ENCODE results near the gene BMPR1A.

The BMPR1A gene

GRCh38 chr10:86790394-86790793 is 34.0 kb downstream of the BMPR1A start:
- intact Hi-C loops (cut with micrococcal nuclease) = no loop called here
- Mint-ChIP-seq H3K36me3 (ENCODE audit: low read depth) (no peaks in the 10 kb centered on the region), H3K4me3 (no peak overlapping the region), H3K9me3 (peaks cover 12% of the 10 kb centered on the region), H3K4me1 (ENCODE audit: low read depth) (no peaks in the 10 kb centered on the region), H3K27me3 (no peaks in the 10 kb centered on the region), H3K27ac (no peak overlapping the region)

- H3K4me3 Mint-ChIP-seq = no peak overlapping the region
- H3K27me3 Mint-ChIP-seq = no peaks in the 10 kb centered on the region
- H3K27ac Mint-ChIP-seq = no peak overlapping the region
- H3K4me1 Mint-ChIP-seq (ENCODE audit: low read depth) = no peaks in the 10 kb centered on the region
- H3K36me3 Mint-ChIP-seq (ENCODE audit: low read depth) = no peaks in the 10 kb centered on the region
- H3K9me3 Mint-ChIP-seq = peaks cover 6% of the 10 kb centered on the region
- intact Hi-C loops (cut with micrococcal nuclease) = no loop called here
These were observed 36.2 kb downstream of the BMPR1A start for GRCh38 chr10:86792461-86793167.

GRCh38 chr10:86793696-86794095 is 37.3 kb downstream of the BMPR1A start:
- H3K36me3 Mint-ChIP-seq (ENCODE audit: low read depth) = no peaks in the 10 kb centered on the region

GRCh38 chr10:86795353-86795752 is 38.9 kb downstream of the BMPR1A start:
- intact Hi-C loops (cut with micrococcal nuclease) = no loop called here
- Mint-ChIP-seq H3K27me3 (no peaks in the 10 kb centered on the region), H3K4me3 (no peak overlapping the region), H3K9me3 (no peaks in the 10 kb centered on the region), H3K4me1 (ENCODE audit: low read depth) (no peaks in the 10 kb centered on the region), H3K27ac (no peak overlapping the region), H3K36me3 (ENCODE audit: low read depth) (no peaks in the 10 kb centered on the region)

More at GRCh38 chr10:86793696-86794095, 37.3 kb downstream of the BMPR1A start:
- Mint-ChIP-seq H3K27ac (no peak overlapping the region), H3K9me3 (no peaks in the 10 kb centered on the region), H3K27me3 (no peaks in the 10 kb centered on the region), H3K4me3 (no peak overlapping the region), H3K4me1 (ENCODE audit: low read depth) (no peaks in the 10 kb centered on the region)
- intact Hi-C loops (cut with micrococcal nuclease) = no loop called here

GRCh38 chr10:86798025-86798424 is 41.6 kb downstream of the BMPR1A start:
- no peaks in the 10 kb centered on the region for H3K27me3 Mint-ChIP-seq
- no peaks in the 10 kb centered on the region for H3K36me3 Mint-ChIP-seq (ENCODE audit: low read depth)
- H3K4me1 Mint-ChIP-seq (ENCODE audit: low read depth) = no peaks in the 10 kb centered on the region
- H3K27ac Mint-ChIP-seq = no peak overlapping the region
- H3K4me3 Mint-ChIP-seq = no peak overlapping the region
- H3K9me3 Mint-ChIP-seq = no peaks in the 10 kb centered on the region
- intact Hi-C loops (cut with micrococcal nuclease) = no loop called here

- no peaks in the 10 kb centered on the region for H3K36me3 Mint-ChIP-seq (ENCODE audit: low read depth)
- no peaks in the 10 kb centered on the region for H3K27me3 Mint-ChIP-seq
- no peaks in the 10 kb centered on the region for H3K4me1 Mint-ChIP-seq (ENCODE audit: low read depth)
- H3K9me3 Mint-ChIP-seq = no peaks in the 10 kb centered on the region
- no peak overlapping the region for H3K4me3 Mint-ChIP-seq
- intact Hi-C loops (cut with micrococcal nuclease) = no loop called here
- no peak overlapping the region for H3K27ac Mint-ChIP-seq
These were observed 42.2 kb downstream of the BMPR1A start for GRCh38 chr10:86798611-86799010.

GRCh38 chr10:86799188-86799845 is 42.9 kb downstream of the BMPR1A start:
- intact Hi-C loops (cut with micrococcal nuclease) = no loop called here
- H3K4me3 Mint-ChIP-seq = no peak overlapping the region
- no peaks in the 10 kb centered on the region for H3K27me3 Mint-ChIP-seq
- no peaks in the 10 kb centered on the region for H3K4me1 Mint-ChIP-seq (ENCODE audit: low read depth)
- no peaks in the 10 kb centered on the region for H3K9me3 Mint-ChIP-seq
- no peaks in the 10 kb centered on the region for H3K36me3 Mint-ChIP-seq (ENCODE audit: low read depth)
- no peak overlapping the region for H3K27ac Mint-ChIP-seq

- H3K36me3 Mint-ChIP-seq (ENCODE audit: low read depth) = no peaks in the 10 kb centered on the region
- H3K27ac Mint-ChIP-seq = no peak overlapping the region
- no peaks in the 10 kb centered on the region for H3K4me1 Mint-ChIP-seq (ENCODE audit: low read depth)
- H3K27me3 Mint-ChIP-seq = no peaks in the 10 kb centered on the region
- H3K4me3 Mint-ChIP-seq = no peak overlapping the region
- intact Hi-C loops (cut with micrococcal nuclease) = no loop called here
- H3K9me3 Mint-ChIP-seq = no peaks in the 10 kb centered on the region
These were observed 45.6 kb downstream of the BMPR1A start for GRCh38 chr10:86801995-86802394.

- no peaks in the 10 kb centered on the region for H3K9me3 Mint-ChIP-seq
These were observed 46.2 kb downstream of the BMPR1A start for GRCh38 chr10:86802473-86803108.

GRCh38 chr10:86803156-86803555 is 46.7 kb downstream of the BMPR1A start:
- Mint-ChIP-seq H3K4me3 (no peak overlapping the region), H3K27ac (no peak overlapping the region), H3K36me3 (ENCODE audit: low read depth) (no peaks in the 10 kb centered on the region), H3K9me3 (no peaks in the 10 kb centered on the region), H3K4me1 (ENCODE audit: low read depth) (no peaks in the 10 kb centered on the region), H3K27me3 (no peaks in the 10 kb centered on the region)
- intact Hi-C loops (cut with micrococcal nuclease) = no loop called here

More at GRCh38 chr10:86802473-86803108, 46.2 kb downstream of the BMPR1A start:
- Mint-ChIP-seq H3K36me3 (ENCODE audit: low read depth) (no peaks in the 10 kb centered on the region), H3K4me3 (no peak overlapping the region), H3K4me1 (ENCODE audit: low read depth) (no peaks in the 10 kb centered on the region), H3K27ac (no peak overlapping the region), H3K27me3 (no peaks in the 10 kb centered on the region)
- intact Hi-C loops (cut with micrococcal nuclease) = no loop called here

- no peaks in the 10 kb centered on the region for H3K27me3 Mint-ChIP-seq
- H3K9me3 Mint-ChIP-seq = no peaks in the 10 kb centered on the region
- intact Hi-C loops (cut with micrococcal nuclease) = no loop called here
- no peaks in the 10 kb centered on the region for H3K36me3 Mint-ChIP-seq (ENCODE audit: low read depth)
- no peak overlapping the region for H3K27ac Mint-ChIP-seq
- H3K4me1 Mint-ChIP-seq (ENCODE audit: low read depth) = no peaks in the 10 kb centered on the region
- H3K4me3 Mint-ChIP-seq = no peak overlapping the region
These were observed 48.4 kb downstream of the BMPR1A start for GRCh38 chr10:86804805-86805204.

GRCh38 chr10:86813101-86813500 is 56.7 kb downstream of the BMPR1A start:
- Mint-ChIP-seq H3K4me1 (ENCODE audit: low read depth) (no peaks in the 10 kb centered on the region), H3K36me3 (ENCODE audit: low read depth) (no peaks in the 10 kb centered on the region), H3K9me3 (no peaks in the 10 kb centered on the region), H3K27ac (no peak overlapping the region), H3K4me3 (no peak overlapping the region), H3K27me3 (peaks cover 2% of the 10 kb centered on the region)
- intact Hi-C loops (cut with micrococcal nuclease) = no loop called here

- H3K27me3 Mint-ChIP-seq = peaks cover 2% of the 10 kb centered on the region
- no peaks in the 10 kb centered on the region for H3K9me3 Mint-ChIP-seq
- no peaks in the 10 kb centered on the region for H3K36me3 Mint-ChIP-seq (ENCODE audit: low read depth)
- intact Hi-C loops (cut with micrococcal nuclease) = no loop called here
- H3K27ac Mint-ChIP-seq = no peak overlapping the region
- no peaks in the 10 kb centered on the region for H3K4me1 Mint-ChIP-seq (ENCODE audit: low read depth)
- no peak overlapping the region for H3K4me3 Mint-ChIP-seq
These were observed 57.6 kb downstream of the BMPR1A start for GRCh38 chr10:86813982-86814381.

GRCh38 chr10:86815035-86815617 is 58.7 kb downstream of the BMPR1A start:
- Mint-ChIP-seq H3K9me3 (no peaks in the 10 kb centered on the region), H3K36me3 (ENCODE audit: low read depth) (no peaks in the 10 kb centered on the region), H3K4me3 (no peak overlapping the region), H3K4me1 (ENCODE audit: low read depth) (no peaks in the 10 kb centered on the region), H3K27me3 (peaks cover 2% of the 10 kb centered on the region), H3K27ac (no peak overlapping the region)
- intact Hi-C loops (cut with micrococcal nuclease) = no loop called here
